WTC11 (cell line): ENCODE results near the gene ERC2.

Experiments
- CBFB ChIP-seq: sonication (generic); formaldehyde crosslinking; IDR thresholded peaks from 2 replicates; pipeline ENCODE4 v1.8.1; 2022; ENCODE audit warnings: mild to moderate bottlenecking, low read depth, missing genetic modification reagents
- CREM ChIP-seq: sonication (generic); formaldehyde crosslinking; IDR thresholded peaks from 2 replicates; pipeline ENCODE4 v1.8.1; 2022; ENCODE audit warnings: mild to moderate bottlenecking, missing genetic modification reagents, moderate library complexity
- ELF4 ChIP-seq: sonication (generic); formaldehyde crosslinking; IDR thresholded peaks from 2 replicates; pipeline ENCODE4 v1.8.1; 2022; ENCODE audit warnings: low read depth, mild to moderate bottlenecking, moderate library complexity, missing genetic modification reagents
- NFE2L1 ChIP-seq: sonication (generic); formaldehyde crosslinking; IDR thresholded peaks from 2 replicates; pipeline ENCODE4 v1.8.1; 2023; ENCODE audit warnings: missing genetic modification reagents
- SMAD3 ChIP-seq: sonication (generic); formaldehyde crosslinking; IDR thresholded peaks from 2 replicates; pipeline ENCODE4 v1.8.0; 2022; ENCODE audit warnings: missing genetic modification reagents, mild to moderate bottlenecking, borderline replicate concordance
- TF ChIP-seq, protein P1 (sequence below): fragments of 200-600 bp; IDR thresholded peaks from 2 replicates; pipeline ENCODE4 v1.8.0; 2022; ENCODE audit warnings: antibody characterized with exemption
- TF ChIP-seq, protein P2 (sequence below): sonication (generic); formaldehyde crosslinking; IDR thresholded peaks from 2 replicates; pipeline ENCODE4 v1.8.1; 2023; ENCODE audit warnings: mild to moderate bottlenecking, missing genetic modification reagents, moderate library complexity
- TF ChIP-seq, protein P3 (sequence below): sonication (generic); formaldehyde crosslinking; IDR thresholded peaks from 2 replicates; pipeline ENCODE4 v1.8.1; 2023; ENCODE audit warnings: mild to moderate bottlenecking, missing genetic modification reagents, borderline replicate concordance
- TF ChIP-seq, protein P4 (sequence below): sonication (generic); formaldehyde crosslinking; IDR thresholded peaks from 2 replicates; pipeline ENCODE4 v1.8.0; 2022; ENCODE audit warnings: mild to moderate bottlenecking, missing genetic modification reagents

DNA sequence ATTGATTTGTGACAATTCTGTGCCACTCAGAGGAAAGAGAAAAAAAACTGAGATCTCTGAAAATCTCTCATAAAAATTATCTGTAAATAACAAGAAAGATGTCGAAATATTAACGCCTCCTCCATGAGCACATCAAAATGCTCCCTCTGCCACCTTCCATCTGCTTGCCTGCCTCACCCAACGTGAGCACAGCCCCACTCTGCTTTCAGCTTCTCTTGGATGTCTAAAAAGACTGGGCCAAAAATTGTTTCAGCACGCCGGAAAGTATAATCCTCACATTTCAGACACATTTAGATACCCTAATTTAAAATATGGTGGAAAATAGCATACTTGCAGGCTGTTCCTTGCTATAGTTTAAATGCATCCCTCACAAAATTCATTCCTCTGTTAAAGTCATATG is 57.1 kb downstream of the ERC2 start:
- TF ChIP-seq, protein P1, sequence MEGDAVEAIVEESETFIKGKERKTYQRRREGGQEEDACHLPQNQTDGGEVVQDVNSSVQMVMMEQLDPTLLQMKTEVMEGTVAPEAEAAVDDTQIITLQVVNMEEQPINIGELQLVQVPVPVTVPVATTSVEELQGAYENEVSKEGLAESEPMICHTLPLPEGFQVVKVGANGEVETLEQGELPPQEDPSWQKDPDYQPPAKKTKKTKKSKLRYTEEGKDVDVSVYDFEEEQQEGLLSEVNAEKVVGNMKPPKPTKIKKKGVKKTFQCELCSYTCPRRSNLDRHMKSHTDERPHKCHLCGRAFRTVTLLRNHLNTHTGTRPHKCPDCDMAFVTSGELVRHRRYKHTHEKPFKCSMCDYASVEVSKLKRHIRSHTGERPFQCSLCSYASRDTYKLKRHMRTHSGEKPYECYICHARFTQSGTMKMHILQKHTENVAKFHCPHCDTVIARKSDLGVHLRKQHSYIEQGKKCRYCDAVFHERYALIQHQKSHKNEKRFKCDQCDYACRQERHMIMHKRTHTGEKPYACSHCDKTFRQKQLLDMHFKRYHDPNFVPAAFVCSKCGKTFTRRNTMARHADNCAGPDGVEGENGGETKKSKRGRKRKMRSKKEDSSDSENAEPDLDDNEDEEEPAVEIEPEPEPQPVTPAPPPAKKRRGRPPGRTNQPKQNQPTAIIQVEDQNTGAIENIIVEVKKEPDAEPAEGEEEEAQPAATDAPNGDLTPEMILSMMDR: no peak
- TF ChIP-seq CBFB (CRISPR knock-in tag): no peak
- TF ChIP-seq, protein P2, sequence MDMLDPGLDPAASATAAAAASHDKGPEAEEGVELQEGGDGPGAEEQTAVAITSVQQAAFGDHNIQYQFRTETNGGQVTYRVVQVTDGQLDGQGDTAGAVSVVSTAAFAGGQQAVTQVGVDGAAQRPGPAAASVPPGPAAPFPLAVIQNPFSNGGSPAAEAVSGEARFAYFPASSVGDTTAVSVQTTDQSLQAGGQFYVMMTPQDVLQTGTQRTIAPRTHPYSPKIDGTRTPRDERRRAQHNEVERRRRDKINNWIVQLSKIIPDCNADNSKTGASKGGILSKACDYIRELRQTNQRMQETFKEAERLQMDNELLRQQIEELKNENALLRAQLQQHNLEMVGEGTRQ (CRISPR knock-in tag): no peak
- no peak for TF ChIP-seq CREM (CRISPR knock-in tag)
- TF ChIP-seq, protein P3, sequence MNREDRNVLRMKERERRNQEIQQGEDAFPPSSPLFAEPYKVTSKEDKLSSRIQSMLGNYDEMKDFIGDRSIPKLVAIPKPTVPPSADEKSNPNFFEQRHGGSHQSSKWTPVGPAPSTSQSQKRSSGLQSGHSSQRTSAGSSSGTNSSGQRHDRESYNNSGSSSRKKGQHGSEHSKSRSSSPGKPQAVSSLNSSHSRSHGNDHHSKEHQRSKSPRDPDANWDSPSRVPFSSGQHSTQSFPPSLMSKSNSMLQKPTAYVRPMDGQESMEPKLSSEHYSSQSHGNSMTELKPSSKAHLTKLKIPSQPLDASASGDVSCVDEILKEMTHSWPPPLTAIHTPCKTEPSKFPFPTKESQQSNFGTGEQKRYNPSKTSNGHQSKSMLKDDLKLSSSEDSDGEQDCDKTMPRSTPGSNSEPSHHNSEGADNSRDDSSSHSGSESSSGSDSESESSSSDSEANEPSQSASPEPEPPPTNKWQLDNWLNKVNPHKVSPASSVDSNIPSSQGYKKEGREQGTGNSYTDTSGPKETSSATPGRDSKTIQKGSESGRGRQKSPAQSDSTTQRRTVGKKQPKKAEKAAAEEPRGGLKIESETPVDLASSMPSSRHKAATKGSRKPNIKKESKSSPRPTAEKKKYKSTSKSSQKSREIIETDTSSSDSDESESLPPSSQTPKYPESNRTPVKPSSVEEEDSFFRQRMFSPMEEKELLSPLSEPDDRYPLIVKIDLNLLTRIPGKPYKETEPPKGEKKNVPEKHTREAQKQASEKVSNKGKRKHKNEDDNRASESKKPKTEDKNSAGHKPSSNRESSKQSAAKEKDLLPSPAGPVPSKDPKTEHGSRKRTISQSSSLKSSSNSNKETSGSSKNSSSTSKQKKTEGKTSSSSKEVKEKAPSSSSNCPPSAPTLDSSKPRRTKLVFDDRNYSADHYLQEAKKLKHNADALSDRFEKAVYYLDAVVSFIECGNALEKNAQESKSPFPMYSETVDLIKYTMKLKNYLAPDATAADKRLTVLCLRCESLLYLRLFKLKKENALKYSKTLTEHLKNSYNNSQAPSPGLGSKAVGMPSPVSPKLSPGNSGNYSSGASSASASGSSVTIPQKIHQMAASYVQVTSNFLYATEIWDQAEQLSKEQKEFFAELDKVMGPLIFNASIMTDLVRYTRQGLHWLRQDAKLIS (CRISPR knock-in tag): no peak
- no peak for TF ChIP-seq NFE2L1 (CRISPR knock-in tag)
- TF ChIP-seq SMAD3 (CRISPR knock-in tag): no peak
- no peak for TF ChIP-seq ELF4 (CRISPR knock-in tag)
- TF ChIP-seq, protein P4, sequence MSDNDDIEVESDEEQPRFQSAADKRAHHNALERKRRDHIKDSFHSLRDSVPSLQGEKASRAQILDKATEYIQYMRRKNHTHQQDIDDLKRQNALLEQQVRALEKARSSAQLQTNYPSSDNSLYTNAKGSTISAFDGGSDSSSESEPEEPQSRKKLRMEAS (CRISPR knock-in tag): no peak
